Keratinocyte (primary cell): ENCODE data around the gene ARHGDIG. TPM values are rescaled to one million over a fixed set of nuclear protein-coding genes. Genes with fewer than 3 reads are reported as not detected.

ENCODE experiments used
- DNase-seq: peaks from one replicate; pipeline ENCODE4 v3.0.0-alpha.2; 2011; ENCODE audit warnings: low read depth, missing footprints, low spot score
- FAIRE-seq: peaks from 2 replicates; lab custom pipeline; 2011; peaks lifted over from hg19 to GRCh38; lab: Jason Lieb, UNC
- H2AFZ ChIP-seq: 2 replicates; pipeline ENCODE4 v1.6.0; 2012; ENCODE audit warnings: low read length, control low read depth, inconsistent platforms; ENCODE audit not compliant: control insufficient read depth
- H3K27ac ChIP-seq: 2 replicates; pipeline ENCODE4 v1.5.1; 2011; ENCODE audit warnings: low read length; ENCODE audit not compliant: control insufficient read depth, insufficient read depth
- H3K27me3 ChIP-seq: 3 replicates; pipeline ENCODE4 v1.6.0; 2011; ENCODE audit warnings: low read length; ENCODE audit not compliant: control insufficient read depth, insufficient read depth; ENCODE audit errors: extremely low read depth
- H3K36me3 ChIP-seq, 2 experiments: 2 replicates in 1 of 2; 3 replicates in 1 of 2; pipeline ENCODE4 v1.5.1; 2011; ENCODE audit warnings: low read length in 2 of 2, mild to moderate bottlenecking in 1 of 2; ENCODE audit not compliant: control insufficient read depth in 2 of 2, insufficient read depth in 2 of 2; ENCODE audit errors: extremely low read depth in 1 of 2
- H3K4me1 ChIP-seq: 3 replicates; pipeline ENCODE4 v1.5.1; 2011; ENCODE audit warnings: low read length; ENCODE audit not compliant: control insufficient read depth, insufficient read depth; ENCODE audit errors: extremely low read depth
- H3K4me2 ChIP-seq: 3 replicates; pipeline ENCODE4 v1.6.0; 2011; ENCODE audit warnings: low read depth, low read length; ENCODE audit not compliant: control insufficient read depth, insufficient read depth; ENCODE audit errors: extremely low read depth
- H3K4me3 ChIP-seq, 3 experiments: fragments of 200-600 bp in 1 of 3; sonication (generic) in 1 of 3; 2 replicates in 2 of 3; 3 replicates in 1 of 3; pipeline ENCODE4 v1.5.1; 2011 to 2016; ENCODE audit warnings: low read length in 3 of 3, mild to moderate bottlenecking in 3 of 3, control low read depth in 2 of 3, inconsistent platforms in 1 of 3, low read depth in 1 of 3, mixed read lengths in 1 of 3, mixed run types in 1 of 3, moderate library complexity in 1 of 3; ENCODE audit not compliant: control insufficient read depth in 2 of 3, insufficient read depth in 2 of 3; ENCODE audit errors: extremely low read depth in 1 of 3
- H3K79me2 ChIP-seq: 2 replicates; pipeline ENCODE4 v1.6.0; 2012; ENCODE audit warnings: low read length; ENCODE audit not compliant: control insufficient read depth, insufficient read depth
- H3K9ac ChIP-seq: 3 replicates; pipeline ENCODE4 v1.6.0; 2011; ENCODE audit warnings: low read length; ENCODE audit not compliant: control insufficient read depth, insufficient read depth; ENCODE audit errors: extremely low read depth
- H3K9me1 ChIP-seq: 3 replicates; pipeline ENCODE4 v1.6.0; 2011; ENCODE audit warnings: low read length; ENCODE audit not compliant: control insufficient read depth, insufficient read depth; ENCODE audit errors: extremely low read depth
- H3K9me3 ChIP-seq: 2 replicates; pipeline ENCODE4 v1.5.1; 2012; ENCODE audit warnings: low read depth, low read length; ENCODE audit not compliant: control insufficient read depth
- H4K20me1 ChIP-seq: 3 replicates; pipeline ENCODE4 v1.6.0; 2011; ENCODE audit warnings: low read length; ENCODE audit not compliant: control insufficient read depth, insufficient read depth; ENCODE audit errors: extremely low read depth
- CTCF ChIP-seq, 3 experiments: IDR thresholded peaks in 1 of 3; conservative IDR thresholded peaks in 1 of 3; optimal IDR thresholded peaks in 1 of 3; 2 replicates in 2 of 3; 3 replicates in 1 of 3; pipeline versions ENCODE3 to v1.5.1; 2011; ENCODE audit warnings: low read length in 3 of 3, mild to moderate bottlenecking in 3 of 3, moderate library complexity in 2 of 3, control low read depth in 1 of 3, inconsistent platforms in 1 of 3; ENCODE audit not compliant: insufficient read depth in 2 of 3; ENCODE audit errors: extremely low read depth in 1 of 3
- EZH2 ChIP-seq: IDR thresholded peaks from one replicate; pipeline ENCODE4 v1.6.1; 2012; ENCODE audit warnings: inconsistent platforms, mild to moderate bottlenecking, low read length, moderate library complexity
- dilution Hi-C: fragments of 300-500 bp; cut with MboI; formaldehyde crosslinking; loops from one replicate; pipeline ENCODE4 v1.7.0; 2020; ENCODE audit warnings: low sequenced_read_pairs; ENCODE audit not compliant: extremely low pct_ligation_motif_present
- polyA plus RNA-seq, 5 experiments: library from polyadenylated mRNA; depleted of rRNA in 3 of 5; stranded (reverse) in 3 of 5; stranded (forward) in 1 of 5; unstranded in 1 of 5; fragments of >200 nt; gene quantifications; 1 replicate in 1 of 5; 2 replicates in 3 of 5; 3 replicates in 1 of 5; pipeline versions ENCODE4 v1.2.1 to v1.2.3, GENCODE V29; 2011 to 2012; ENCODE audit warnings: missing spikeins in 2 of 5, low read depth in 1 of 5, low replicate concordance in 1 of 5

The ARHGDIG gene
- polyA plus RNA-seq, 1 donor (not counting 4 experiments of a cell fraction or from before 2014, with no cell fraction given) = 0.17 TPM

- no peaks in the 10 kb centered on the region for H3K9me3 ChIP-seq
- H3K79me2 ChIP-seq = no peaks in the 10 kb centered on the region
- no peaks in the 10 kb centered on the region for H3K36me3 ChIP-seq
- dilution Hi-C loops = no loop called here
- FAIRE-seq = no peak
- H3K4me3 ChIP-seq = no peak overlapping the region
- peaks cover 30% of the 10 kb centered on the region for H3K27me3 ChIP-seq
- no peak overlapping the region for H3K27ac ChIP-seq
- H3K4me1 ChIP-seq = peaks cover 12% of the 10 kb centered on the region
- no peaks in the 10 kb centered on the region for H4K20me1 ChIP-seq
- no peak for TF ChIP-seq CTCF (optimal IDR thresholded peaks at IDR 0.05 in 1 of 3, IDR thresholded peaks at IDR 0.05 in 1 of 3, conservative IDR thresholded peaks at IDR 0.05 in 1 of 3; ENCODE audit: extremely low read depth in 1 of 3, insufficient read depth in 2 of 3, low read length in 3 of 3)
- TF ChIP-seq EZH2 = no peak
- H3K4me2 ChIP-seq = no peak overlapping the region
- DNase-seq = no peak
- H2AFZ ChIP-seq = no peak overlapping the region
- no peak overlapping the region for H3K9ac ChIP-seq
- no peaks in the 10 kb centered on the region for H3K9me1 ChIP-seq
Observed at GRCh38 chr16:270381-271255, 9.8 kb upstream of the ARHGDIG start.

DNA sequence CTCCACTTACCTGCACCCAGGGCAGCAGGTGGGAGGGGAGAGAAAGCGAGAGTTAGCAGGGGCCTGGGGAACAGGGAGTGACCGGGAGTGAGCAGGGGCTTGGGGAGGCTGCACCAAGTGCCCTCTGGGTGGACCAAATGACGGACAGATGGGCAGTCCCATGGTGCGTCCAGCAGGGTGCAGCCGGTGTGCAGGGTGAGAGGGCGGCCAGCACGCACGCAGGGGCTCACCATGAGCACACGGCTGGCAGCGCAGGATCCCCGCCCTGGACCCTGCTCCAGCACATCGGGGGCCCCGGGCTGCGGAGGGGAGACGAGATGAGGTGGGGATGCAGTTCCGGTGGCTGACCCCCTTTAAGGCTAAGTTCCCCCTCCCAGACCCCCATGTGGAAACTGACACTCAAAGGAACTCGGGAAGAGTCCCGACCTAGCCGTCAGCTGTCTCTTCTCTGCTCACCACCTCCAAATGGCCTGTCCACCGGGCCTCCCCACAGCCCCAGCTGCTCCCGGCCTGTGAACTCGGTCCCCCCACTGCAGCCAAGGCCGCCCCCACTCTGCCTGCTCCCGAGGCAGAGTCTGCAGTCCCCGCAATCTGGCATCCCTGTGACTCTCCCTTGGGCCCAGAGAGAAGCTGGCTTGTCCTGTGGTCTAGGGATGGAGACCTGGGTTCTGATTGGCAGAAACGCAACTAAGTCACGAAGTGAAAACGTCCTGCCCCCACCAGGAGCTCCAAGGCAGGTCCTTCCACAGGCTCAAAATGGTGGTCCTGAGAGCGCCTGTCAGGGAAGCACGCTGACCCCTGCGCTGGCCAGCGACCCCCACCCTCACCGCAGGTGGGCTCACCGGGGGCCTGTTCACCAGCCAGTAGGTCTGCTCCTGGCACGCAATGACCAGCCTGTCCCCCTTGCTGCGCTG lies 7.5 kb upstream of the ARHGDIG start:
- H3K9me1 ChIP-seq = no peaks in the 10 kb centered on the region
- H3K9ac ChIP-seq = no peak overlapping the region
- no peaks in the 10 kb centered on the region for H3K36me3 ChIP-seq
- no peaks in the 10 kb centered on the region for H3K9me3 ChIP-seq
- TF ChIP-seq EZH2 = no peak
- TF ChIP-seq CTCF (optimal IDR thresholded peaks at IDR 0.05 in 1 of 3, IDR thresholded peaks at IDR 0.05 in 1 of 3, conservative IDR thresholded peaks at IDR 0.05 in 1 of 3; ENCODE audit: extremely low read depth in 1 of 3, insufficient read depth in 2 of 3, low read length in 3 of 3) = no peak
- no peak overlapping the region for H3K4me2 ChIP-seq
- H3K27me3 ChIP-seq = peaks cover 39% of the 10 kb centered on the region
- DNase-seq = no peak
- FAIRE-seq = no peak
- no peaks in the 10 kb centered on the region for H4K20me1 ChIP-seq
- H2AFZ ChIP-seq = no peak overlapping the region
- dilution Hi-C loops = no loop called here
- peaks cover 7% of the 10 kb centered on the region for H3K4me1 ChIP-seq
- no peak overlapping the region for H3K4me3 ChIP-seq
- no peaks in the 10 kb centered on the region for H3K79me2 ChIP-seq
- no peak overlapping the region for H3K27ac ChIP-seq
